Body of pancreas (tissue), 4 donors: ENCODE measurements around the gene LHX5.

ENCODE experiments used
- CTCF ChIP-seq, 7 experiments: fragments of 450-650 bp in 4 of 7; fragments of 200-600 bp in 3 of 7; sonication (generic) in 3 of 7; IDR thresholded peaks; one replicate each; pipeline ENCODE4 v1.5.1; 2016 to 2019; ENCODE audit warnings: antibody characterized with exemption in 7 of 7
- POLR2A ChIP-seq, 3 donors: fragments of 450-650 bp; IDR thresholded peaks; one replicate each; pipeline ENCODE4 v1.6.1; 2016; ENCODE audit warnings: antibody characterized with exemption in 3 of 3, mild to moderate bottlenecking in 2 of 3

DNA sequence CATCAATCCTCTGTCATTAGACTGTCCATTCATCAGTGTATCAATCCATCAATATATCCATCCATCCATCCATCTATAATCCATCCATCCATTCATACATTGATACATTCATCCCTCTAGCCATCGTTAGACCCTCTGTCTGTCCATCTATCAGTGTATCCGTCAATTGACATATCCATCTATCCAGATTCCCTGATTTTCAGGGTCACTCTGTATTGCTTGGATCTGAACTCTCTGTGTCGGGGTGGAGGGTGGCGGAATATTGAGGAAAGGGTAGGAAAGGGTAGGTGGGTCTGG is 32.4 kb downstream of the LHX5 start:
- TF ChIP-seq POLR2A (IDR thresholded peaks at IDR 0.05), result no peak
- TF ChIP-seq CTCF (IDR thresholded peaks at IDR 0.05), result no peak
